Erythroblast (primary cell): Measurements from ENCODE around the gene PLCH2.

Source experiments
- GATA1 ChIP-seq: IDR thresholded peaks from 2 replicates; pipeline ENCODE4 v1.6.1; 2011; ENCODE audit warnings: low read depth, mild to moderate bottlenecking, control low read depth, low read length, moderate library complexity
- POLR2A ChIP-seq: IDR thresholded peaks from 2 replicates; pipeline ENCODE4 v1.6.1; 2011; ENCODE audit warnings: mild to moderate bottlenecking, low read length

DNA sequence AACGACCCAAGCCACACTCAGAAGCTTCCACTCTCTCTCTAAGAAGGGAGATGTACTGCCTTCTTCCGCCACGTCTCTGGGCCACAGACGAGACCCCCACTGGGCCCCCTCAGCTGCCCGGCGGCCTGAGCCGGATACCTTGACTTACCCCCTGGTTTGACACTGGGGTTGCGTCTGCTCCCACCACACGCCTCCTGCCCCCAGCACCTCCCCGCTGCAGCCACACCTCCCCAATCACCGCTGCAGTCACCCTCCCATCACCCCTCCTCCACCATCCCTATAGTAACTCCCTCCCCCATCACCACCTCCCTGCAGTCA, 39.6 kb downstream of the PLCH2 start:
- TF ChIP-seq POLR2A (no peak), GATA1 (no peak)
